Keratinocyte (primary cell): Measurements from ENCODE around the gene TMEM134. TPM values are rescaled to one million over a fixed set of nuclear protein-coding genes. Genes with fewer than 3 reads are reported as not detected.
"Not testable (repeated sequence)": the region's sequence is repeated elsewhere in the genome, so short reads cannot be mapped to it uniquely, and the experiment has no call there.

Source experiments
- DNase-seq: peaks from one replicate; pipeline ENCODE4 v3.0.0-alpha.2; 2011; ENCODE audit warnings: low read depth, missing footprints, low spot score
- FAIRE-seq: peaks from 2 replicates; lab custom pipeline; 2011; peaks lifted over from hg19 to GRCh38; lab: Jason Lieb, UNC
- H2AFZ ChIP-seq: 2 replicates; pipeline ENCODE4 v1.6.0; 2012; ENCODE audit warnings: low read length, control low read depth, inconsistent platforms; ENCODE audit not compliant: control insufficient read depth
- H3K27ac ChIP-seq: 2 replicates; pipeline ENCODE4 v1.5.1; 2011; ENCODE audit warnings: low read length; ENCODE audit not compliant: control insufficient read depth, insufficient read depth
- H3K27me3 ChIP-seq: 3 replicates; pipeline ENCODE4 v1.6.0; 2011; ENCODE audit warnings: low read length; ENCODE audit not compliant: control insufficient read depth, insufficient read depth; ENCODE audit errors: extremely low read depth
- H3K36me3 ChIP-seq, 2 experiments: 2 replicates in 1 of 2; 3 replicates in 1 of 2; pipeline ENCODE4 v1.5.1; 2011; ENCODE audit warnings: low read length in 2 of 2, mild to moderate bottlenecking in 1 of 2; ENCODE audit not compliant: control insufficient read depth in 2 of 2, insufficient read depth in 2 of 2; ENCODE audit errors: extremely low read depth in 1 of 2
- H3K4me1 ChIP-seq: 3 replicates; pipeline ENCODE4 v1.5.1; 2011; ENCODE audit warnings: low read length; ENCODE audit not compliant: control insufficient read depth, insufficient read depth; ENCODE audit errors: extremely low read depth
- H3K4me2 ChIP-seq: 3 replicates; pipeline ENCODE4 v1.6.0; 2011; ENCODE audit warnings: low read depth, low read length; ENCODE audit not compliant: control insufficient read depth, insufficient read depth; ENCODE audit errors: extremely low read depth
- H3K4me3 ChIP-seq, 3 experiments: fragments of 200-600 bp in 1 of 3; sonication (generic) in 1 of 3; 2 replicates in 2 of 3; 3 replicates in 1 of 3; pipeline ENCODE4 v1.5.1; 2011 to 2016; ENCODE audit warnings: low read length in 3 of 3, mild to moderate bottlenecking in 3 of 3, control low read depth in 2 of 3, inconsistent platforms in 1 of 3, low read depth in 1 of 3, mixed read lengths in 1 of 3, mixed run types in 1 of 3, moderate library complexity in 1 of 3; ENCODE audit not compliant: control insufficient read depth in 2 of 3, insufficient read depth in 2 of 3; ENCODE audit errors: extremely low read depth in 1 of 3
- H3K79me2 ChIP-seq: 2 replicates; pipeline ENCODE4 v1.6.0; 2012; ENCODE audit warnings: low read length; ENCODE audit not compliant: control insufficient read depth, insufficient read depth
- H3K9ac ChIP-seq: 3 replicates; pipeline ENCODE4 v1.6.0; 2011; ENCODE audit warnings: low read length; ENCODE audit not compliant: control insufficient read depth, insufficient read depth; ENCODE audit errors: extremely low read depth
- H3K9me1 ChIP-seq: 3 replicates; pipeline ENCODE4 v1.6.0; 2011; ENCODE audit warnings: low read length; ENCODE audit not compliant: control insufficient read depth, insufficient read depth; ENCODE audit errors: extremely low read depth
- H3K9me3 ChIP-seq: 2 replicates; pipeline ENCODE4 v1.5.1; 2012; ENCODE audit warnings: low read depth, low read length; ENCODE audit not compliant: control insufficient read depth
- H4K20me1 ChIP-seq: 3 replicates; pipeline ENCODE4 v1.6.0; 2011; ENCODE audit warnings: low read length; ENCODE audit not compliant: control insufficient read depth, insufficient read depth; ENCODE audit errors: extremely low read depth
- CTCF ChIP-seq, 3 experiments: IDR thresholded peaks in 1 of 3; conservative IDR thresholded peaks in 1 of 3; optimal IDR thresholded peaks in 1 of 3; 2 replicates in 2 of 3; 3 replicates in 1 of 3; pipeline versions ENCODE3 to v1.5.1; 2011; ENCODE audit warnings: low read length in 3 of 3, mild to moderate bottlenecking in 3 of 3, moderate library complexity in 2 of 3, control low read depth in 1 of 3, inconsistent platforms in 1 of 3; ENCODE audit not compliant: insufficient read depth in 2 of 3; ENCODE audit errors: extremely low read depth in 1 of 3
- EZH2 ChIP-seq: IDR thresholded peaks from one replicate; pipeline ENCODE4 v1.6.1; 2012; ENCODE audit warnings: inconsistent platforms, mild to moderate bottlenecking, low read length, moderate library complexity
- dilution Hi-C: fragments of 300-500 bp; cut with MboI; formaldehyde crosslinking; loops from one replicate; pipeline ENCODE4 v1.7.0; 2020; ENCODE audit warnings: low sequenced_read_pairs; ENCODE audit not compliant: extremely low pct_ligation_motif_present
- polyA plus RNA-seq, 5 experiments: library from polyadenylated mRNA; depleted of rRNA in 3 of 5; stranded (reverse) in 3 of 5; stranded (forward) in 1 of 5; unstranded in 1 of 5; fragments of >200 nt; gene quantifications; 1 replicate in 1 of 5; 2 replicates in 3 of 5; 3 replicates in 1 of 5; pipeline versions ENCODE4 v1.2.1 to v1.2.3, GENCODE V29; 2011 to 2012; ENCODE audit warnings: missing spikeins in 2 of 5, low read depth in 1 of 5, low replicate concordance in 1 of 5

The TMEM134 gene
- polyA plus RNA-seq, 1 donor (not counting 4 experiments of a cell fraction or from before 2014, with no cell fraction given) = 24.7 TPM

- no peak overlapping the region for H3K4me3 ChIP-seq
- H3K27me3 ChIP-seq = no peaks in the 10 kb centered on the region
- no peak overlapping the region for H3K9ac ChIP-seq
- H4K20me1 ChIP-seq = no peaks in the 10 kb centered on the region
- no peak overlapping the region for H3K27ac ChIP-seq
- H2AFZ ChIP-seq = no peak overlapping the region
- peaks cover 10 to 20% of the 10 kb centered on the region in 2 experiments for H3K36me3 ChIP-seq
- no peak overlapping the region for H3K4me2 ChIP-seq
- H3K4me1 ChIP-seq = peaks cover 13% of the 10 kb centered on the region
- FAIRE-seq (no peak), DNase-seq (no peak)
- H3K9me1 ChIP-seq = no peaks in the 10 kb centered on the region
- no peak for TF ChIP-seq EZH2
- TF ChIP-seq CTCF (optimal IDR thresholded peaks at IDR 0.05 in 1 of 3, IDR thresholded peaks at IDR 0.05 in 1 of 3, conservative IDR thresholded peaks at IDR 0.05 in 1 of 3; ENCODE audit: extremely low read depth in 1 of 3, insufficient read depth in 2 of 3, low read length in 3 of 3) = no peak
- no peaks in the 10 kb centered on the region for H3K9me3 ChIP-seq
- H3K79me2 ChIP-seq = peaks cover 4% of the 10 kb centered on the region
- dilution Hi-C loops = no loop called here
These were observed 17.6 kb upstream of the TMEM134 start for GRCh38 chr11:67486481-67487195.

- H3K4me1 ChIP-seq = peaks cover 13% of the 10 kb centered on the region
- H3K9me3 ChIP-seq, H3K9me1 ChIP-seq, H3K27me3 ChIP-seq, H3K9ac ChIP-seq, dilution Hi-C loops, DNase-seq, FAIRE-seq, H3K79me2 ChIP-seq, H3K27ac ChIP-seq, H3K4me3 ChIP-seq, H4K20me1 ChIP-seq, H2AFZ ChIP-seq: not testable (repeated sequence)
- peak overlapping the region; percentile 5 for H3K4me2 ChIP-seq
- peaks cover 10 to 17% of the 10 kb centered on the region in 2 experiments for H3K36me3 ChIP-seq
These were observed 16.9 kb upstream of the TMEM134 start for GRCh38 chr11:67485873-67486361.
